OCI-LY7 (cell line): ENCODE measurements around the gene ARL14EP. TPM values are rescaled to one million over a fixed set of nuclear protein-coding genes. Genes with fewer than 3 reads are reported as not detected.

ENCODE experiments used
- BruUV-seq: library from RNA; stranded (reverse); fragments of 400-500 nt; replicated peaks from 2 replicates; lab custom pipeline; 2021; lab: Mats Ljungman, UMichigan
- CTCF ChIA-PET: fragments of 300-600 bp; sonication (Branson Sonifier 250); formaldehyde crosslinking; loops from one replicate; lab custom pipeline; 2022; ENCODE audit warnings: antibody characterized with exemption; ENCODE audit not compliant: unreplicated experiment; lab: Charles Lee
- POLR2A ChIA-PET: fragments of 300-600 bp; sonication (Branson Sonifier 250); formaldehyde crosslinking; loops from one replicate; lab custom pipeline; 2022; ENCODE audit warnings: antibody characterized with exemption; lab: Charles Lee
- DNase-seq: peaks from one replicate; pipeline ENCODE4 v3.0.0-alpha.2; 2015; ENCODE audit warnings: low spot score
- H2AFZ ChIP-seq: fragments of 200-600 bp; sonication (generic), shearing (Covaris generic); 2 replicates; pipeline ENCODE4 v1.6.1; 2014; ENCODE audit warnings: mild to moderate bottlenecking, antibody characterized with exemption, low read length, moderate library complexity
- H3K27ac ChIP-seq: fragments of 200-600 bp; sonication (generic); 2 replicates; pipeline ENCODE4 v1.5.1; 2014; ENCODE audit warnings: mixed run types, low read depth, mild to moderate bottlenecking, moderate library complexity, low read length, inconsistent platforms; ENCODE audit not compliant: poor library complexity, severe bottlenecking
- H3K36me3 ChIP-seq: fragments of 200-600 bp; sonication (generic); 2 replicates; pipeline ENCODE4 v1.6.1; 2014; ENCODE audit warnings: mild to moderate bottlenecking, antibody characterized with exemption, low read length, moderate library complexity, mixed read lengths; ENCODE audit not compliant: insufficient read depth
- H3K4me1 ChIP-seq: fragments of 200-600 bp; sonication (generic); 2 replicates; pipeline ENCODE4 v1.5.1; 2014; ENCODE audit warnings: mild to moderate bottlenecking, low read length; ENCODE audit not compliant: insufficient read depth, poor library complexity, severe bottlenecking
- H3K4me2 ChIP-seq: fragments of 200-600 bp; sonication (generic); 2 replicates; pipeline ENCODE4 v1.6.1; 2014; ENCODE audit warnings: mild to moderate bottlenecking, low read length
- H3K4me3 ChIP-seq: fragments of 200-600 bp; sonication (generic); 2 replicates; pipeline ENCODE4 v1.5.1; 2014; ENCODE audit warnings: mild to moderate bottlenecking, low read depth, low read length; ENCODE audit not compliant: poor library complexity, severe bottlenecking
- H3K79me2 ChIP-seq: fragments of 200-600 bp; sonication (generic); 2 replicates; pipeline ENCODE4 v1.6.1; 2016; ENCODE audit warnings: low read depth, mild to moderate bottlenecking, low read length, moderate library complexity, mixed read lengths; ENCODE audit not compliant: insufficient read depth
- H3K9me2 ChIP-seq: fragments of 200-600 bp; sonication (generic); 2 replicates; pipeline ENCODE4 v1.6.1; 2016; ENCODE audit warnings: mild to moderate bottlenecking, low read length, mixed read lengths; ENCODE audit not compliant: insufficient read depth
- H3K9me3 ChIP-seq: fragments of 200-600 bp; sonication (generic); 2 replicates; pipeline ENCODE4 v1.6.1; 2014; ENCODE audit warnings: mild to moderate bottlenecking, mixed run types, low read length, mixed read lengths
- H4K20me1 ChIP-seq: fragments of 200-600 bp; sonication (generic); 2 replicates; pipeline ENCODE4 v1.6.1; 2014; ENCODE audit warnings: mild to moderate bottlenecking, antibody characterized with exemption, low read length, moderate library complexity, mixed read lengths; ENCODE audit not compliant: insufficient read depth
- EZH2phosphoT487 ChIP-seq: fragments of 200-600 bp; sonication (generic); IDR thresholded peaks from 2 replicates; pipeline ENCODE4 v1.6.1; 2018; ENCODE audit warnings: low read depth, borderline replicate concordance, mild to moderate bottlenecking, mixed run types, antibody characterized with exemption, low read length, moderate library complexity, mixed read lengths
- intact Hi-C: fragments of 100-400 bp; cut with micrococcal nuclease; formaldehyde crosslinking; loops from one replicate; pipeline ENCODE4 v1.10.0; 2022; ENCODE audit not compliant: unreplicated experiment
- total RNA-seq, 2 experiments: library from RNA; depleted of rRNA in 1 of 2; stranded (reverse); fragments of >200 nt in 1 of 2; shearing (Covaris generic) in 1 of 2; gene quantifications; 2 replicates each; pipeline ENCODE4 v1.2.3, GENCODE V29; 2014 to 2022
- TF ChIP-seq, protein P1 (sequence below): fragments of 200-600 bp; sonication (generic); conservative IDR thresholded peaks from 2 replicates; pipeline ENCODE4 v1.5.1; 2014; ENCODE audit warnings: mild to moderate bottlenecking, antibody characterized with exemption, low read length, moderate library complexity, mixed read lengths

Gene ARL14EP
- total RNA-seq, 2 experiments from 2014 or later = 37.8 to 51.5 TPM

- ChIA-PET CTCF (no interaction called here), POLR2A (interaction anchor here (0.8 to 1.5 kb wide), 4 partner anchors 11 to 68 kb away, joined by 3 to 6 read pairs (median 4); no protein-coding TSS in a partner anchor)
- no peak overlapping the region for H3K4me2 ChIP-seq
- no peak overlapping the region for H2AFZ ChIP-seq
- no peaks in the 10 kb centered on the region for H3K79me2 ChIP-seq
- DNase-seq = no peak
- no TSS peak for BruUV-seq
- H3K36me3 ChIP-seq = no peaks in the 10 kb centered on the region
- H4K20me1 ChIP-seq = no peaks in the 10 kb centered on the region
- no peaks in the 10 kb centered on the region for H3K9me2 ChIP-seq
- no peak overlapping the region for H3K4me3 ChIP-seq
- TF ChIP-seq EZH2phosphoT487 = no peak
- TF ChIP-seq, protein P1, sequence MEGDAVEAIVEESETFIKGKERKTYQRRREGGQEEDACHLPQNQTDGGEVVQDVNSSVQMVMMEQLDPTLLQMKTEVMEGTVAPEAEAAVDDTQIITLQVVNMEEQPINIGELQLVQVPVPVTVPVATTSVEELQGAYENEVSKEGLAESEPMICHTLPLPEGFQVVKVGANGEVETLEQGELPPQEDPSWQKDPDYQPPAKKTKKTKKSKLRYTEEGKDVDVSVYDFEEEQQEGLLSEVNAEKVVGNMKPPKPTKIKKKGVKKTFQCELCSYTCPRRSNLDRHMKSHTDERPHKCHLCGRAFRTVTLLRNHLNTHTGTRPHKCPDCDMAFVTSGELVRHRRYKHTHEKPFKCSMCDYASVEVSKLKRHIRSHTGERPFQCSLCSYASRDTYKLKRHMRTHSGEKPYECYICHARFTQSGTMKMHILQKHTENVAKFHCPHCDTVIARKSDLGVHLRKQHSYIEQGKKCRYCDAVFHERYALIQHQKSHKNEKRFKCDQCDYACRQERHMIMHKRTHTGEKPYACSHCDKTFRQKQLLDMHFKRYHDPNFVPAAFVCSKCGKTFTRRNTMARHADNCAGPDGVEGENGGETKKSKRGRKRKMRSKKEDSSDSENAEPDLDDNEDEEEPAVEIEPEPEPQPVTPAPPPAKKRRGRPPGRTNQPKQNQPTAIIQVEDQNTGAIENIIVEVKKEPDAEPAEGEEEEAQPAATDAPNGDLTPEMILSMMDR = no peak
- no peaks in the 10 kb centered on the region for H3K4me1 ChIP-seq
- H3K27ac ChIP-seq = no peak overlapping the region
- intact Hi-C loops = no loop called here
- no peaks in the 10 kb centered on the region for H3K9me3 ChIP-seq
Measured at GRCh38 chr11:30377347-30377746, 54.4 kb downstream of the ARL14EP start.

- no peaks in the 10 kb centered on the region for H3K79me2 ChIP-seq
- H3K4me3 ChIP-seq = no peak overlapping the region
- BruUV-seq = no TSS peak
- H3K4me1 ChIP-seq = no peaks in the 10 kb centered on the region
- CTCF ChIA-PET = no interaction called here
- no peak for DNase-seq
- no peaks in the 10 kb centered on the region for H4K20me1 ChIP-seq
- intact Hi-C loops = no loop called here
- H3K27ac ChIP-seq = no peak overlapping the region
- H3K36me3 ChIP-seq = no peaks in the 10 kb centered on the region
- no peaks in the 10 kb centered on the region for H3K9me2 ChIP-seq
- no peaks in the 10 kb centered on the region for H3K9me3 ChIP-seq
- POLR2A ChIA-PET = no interaction called here
- TF ChIP-seq, protein P1 = no peak
- TF ChIP-seq EZH2phosphoT487 = no peak
- no peak overlapping the region for H3K4me2 ChIP-seq
- H2AFZ ChIP-seq = no peak overlapping the region
Measured at GRCh38 chr11:30380846-30381245, 57.9 kb downstream of the ARL14EP start.

GRCh38 chr11:30381879-30382278, 59.0 kb downstream of the ARL14EP start:
- CTCF ChIA-PET = interaction anchor here (0.6 kb wide), 1 partner anchor 94 kb away, joined by 3 read pairs; no protein-coding TSS in a partner anchor
- POLR2A ChIA-PET = interaction anchor here (0.6 kb wide), 1 partner anchor 464 kb away, joined by 4 read pairs; no protein-coding TSS in a partner anchor
- no peak overlapping the region for H3K4me3 ChIP-seq
- H3K36me3 ChIP-seq = no peaks in the 10 kb centered on the region
- TF ChIP-seq, protein P1 = no peak
- no peak for TF ChIP-seq EZH2phosphoT487
- H3K79me2 ChIP-seq = no peaks in the 10 kb centered on the region
- no peaks in the 10 kb centered on the region for H3K4me1 ChIP-seq
- H3K9me2 ChIP-seq = no peaks in the 10 kb centered on the region
- H3K9me3 ChIP-seq = no peaks in the 10 kb centered on the region
- H3K4me2 ChIP-seq = no peak overlapping the region
- no peaks in the 10 kb centered on the region for H4K20me1 ChIP-seq
- intact Hi-C loops = no loop called here
- no peak overlapping the region for H3K27ac ChIP-seq
- no TSS peak for BruUV-seq
- DNase-seq = no peak
- no peak overlapping the region for H2AFZ ChIP-seq
